ENCODE measurements around the gene EGLN3. TPM values are rescaled to one million over a fixed set of nuclear protein-coding genes. Genes with fewer than 3 reads are reported as not detected.

Gene EGLN3
- total RNA-seq, 1 experiment from 2014 or later: 23.6 TPM

DNA sequence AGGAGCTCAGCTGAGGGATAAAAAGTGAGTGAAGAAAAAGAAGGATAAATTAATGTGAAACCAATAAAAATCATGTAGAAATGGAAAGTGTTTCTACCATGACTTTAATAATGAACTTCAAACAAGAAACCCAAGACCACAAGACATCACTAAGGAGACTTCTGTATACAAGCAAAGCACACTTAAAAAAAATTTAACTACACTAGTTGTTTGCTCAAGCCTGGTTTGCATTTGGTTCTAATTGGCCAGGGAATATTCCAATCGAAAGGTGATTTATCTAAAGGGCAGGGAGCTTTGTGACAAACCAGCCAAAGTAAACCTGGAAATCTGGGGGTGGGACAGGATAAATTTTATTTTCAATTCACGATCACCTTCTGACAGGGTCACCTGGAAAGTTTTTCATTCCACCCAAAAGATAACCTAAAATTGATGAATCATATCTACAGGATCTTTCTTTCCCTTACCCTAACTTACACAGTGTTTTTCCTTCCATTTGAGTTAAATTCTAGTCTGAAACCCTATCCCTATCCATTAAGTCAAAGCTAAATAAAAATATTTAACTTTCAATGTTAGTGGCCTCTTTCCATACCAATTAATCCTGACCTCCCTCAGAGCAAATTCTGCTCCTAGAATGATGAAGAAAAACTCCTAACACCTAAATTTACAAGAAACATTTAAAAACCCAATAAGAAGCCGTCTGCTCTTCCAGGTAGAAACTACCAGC is 2.6 kb downstream of the EGLN3 start:
- peaks cover 72% of the 10 kb centered on the region for H3K79me2 ChIP-seq (ENCODE audit: low read depth)
- no peak for TF ChIP-seq EZH2 (IDR thresholded peaks at IDR 0.05; ENCODE audit: low read depth)
- TF ChIP-seq, protein P1, sequence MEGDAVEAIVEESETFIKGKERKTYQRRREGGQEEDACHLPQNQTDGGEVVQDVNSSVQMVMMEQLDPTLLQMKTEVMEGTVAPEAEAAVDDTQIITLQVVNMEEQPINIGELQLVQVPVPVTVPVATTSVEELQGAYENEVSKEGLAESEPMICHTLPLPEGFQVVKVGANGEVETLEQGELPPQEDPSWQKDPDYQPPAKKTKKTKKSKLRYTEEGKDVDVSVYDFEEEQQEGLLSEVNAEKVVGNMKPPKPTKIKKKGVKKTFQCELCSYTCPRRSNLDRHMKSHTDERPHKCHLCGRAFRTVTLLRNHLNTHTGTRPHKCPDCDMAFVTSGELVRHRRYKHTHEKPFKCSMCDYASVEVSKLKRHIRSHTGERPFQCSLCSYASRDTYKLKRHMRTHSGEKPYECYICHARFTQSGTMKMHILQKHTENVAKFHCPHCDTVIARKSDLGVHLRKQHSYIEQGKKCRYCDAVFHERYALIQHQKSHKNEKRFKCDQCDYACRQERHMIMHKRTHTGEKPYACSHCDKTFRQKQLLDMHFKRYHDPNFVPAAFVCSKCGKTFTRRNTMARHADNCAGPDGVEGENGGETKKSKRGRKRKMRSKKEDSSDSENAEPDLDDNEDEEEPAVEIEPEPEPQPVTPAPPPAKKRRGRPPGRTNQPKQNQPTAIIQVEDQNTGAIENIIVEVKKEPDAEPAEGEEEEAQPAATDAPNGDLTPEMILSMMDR (conservative IDR thresholded peaks at IDR 0.05): no peak

DNA sequence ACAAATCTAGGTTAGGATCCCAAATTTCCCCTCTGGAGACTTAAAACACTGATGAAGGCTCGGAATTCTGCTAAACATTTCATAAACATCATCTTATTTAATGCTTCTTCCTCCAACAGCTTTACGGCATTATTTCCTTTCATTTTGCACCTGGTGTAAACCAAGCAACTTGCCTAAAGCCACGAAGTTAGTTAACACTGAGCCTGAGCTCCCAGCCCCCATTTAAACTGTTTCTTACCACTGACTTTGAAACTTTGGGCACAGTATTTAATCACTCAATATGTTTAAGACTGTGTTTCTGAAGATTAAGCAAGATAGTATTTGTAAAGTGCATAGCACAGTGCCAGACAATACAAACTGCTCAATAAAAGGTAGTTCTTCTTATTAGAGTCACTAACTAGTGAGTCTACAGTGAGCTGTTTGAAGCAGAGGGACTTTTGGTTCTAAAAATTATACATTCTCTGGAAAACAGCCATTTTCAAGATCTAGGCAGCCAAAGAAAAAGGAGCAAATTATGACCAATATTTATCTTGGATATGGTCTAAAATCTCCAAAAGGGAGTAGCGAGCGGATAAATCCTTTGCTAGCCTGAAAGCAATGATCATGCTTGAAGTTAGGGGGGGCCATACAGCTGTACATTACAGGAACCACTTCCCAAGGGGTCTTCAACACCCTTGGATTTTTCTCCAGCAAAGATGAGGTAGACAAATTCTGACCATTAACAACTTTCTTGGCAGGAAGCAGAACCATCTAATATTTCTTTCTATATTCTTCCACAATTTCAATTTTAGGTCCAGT is 4.0 kb downstream of the EGLN3 start:
- Histone ChIP-seq H3K36me3 (ENCODE audit: low read depth) (no peaks in the 10 kb centered on the region), H3K9me2 (ENCODE audit: insufficient read depth) (no peaks in the 10 kb centered on the region), H3K4me2 (peak overlapping the region; percentile 19; the same call in 1 of the 2 replicates), H3K27ac (no peak overlapping the region), H3K79me2 (ENCODE audit: low read depth) (peaks cover 85% of the 10 kb centered on the region), H3K4me3 (no peak overlapping the region), H4K20me1 (ENCODE audit: insufficient read depth) (no peaks in the 10 kb centered on the region), H3K4me1 (replicated peaks; ENCODE audit: insufficient read depth) (peaks cover 31% of the 10 kb centered on the region), H3F3A (ENCODE audit: insufficient read depth, low read depth) (no peaks in the 10 kb centered on the region), H3K27me3 (ENCODE audit: insufficient read depth, low read depth) (no peaks in the 10 kb centered on the region), H2AFZ (no peak overlapping the region), H3K9me3 (ENCODE audit: insufficient read depth, low read depth) (no peaks in the 10 kb centered on the region)
- POLR2A ChIA-PET (ENCODE audit: unreplicated experiment): interaction anchor here (0.6 kb wide), 1 partner anchor 128 kb away, joined by 15 read pairs; no protein-coding TSS in a partner anchor
- TF ChIP-seq EZH2 (IDR thresholded peaks at IDR 0.05; ENCODE audit: low read depth): no peak
- no TSS peak for BruUV-seq (replicated peaks)
- no peak for DNase-seq
- CTCF ChIA-PET: no interaction called here
- intact Hi-C loops (cut with micrococcal nuclease; ENCODE audit: unreplicated experiment): loop anchor here (5.0 kb wide), 1 partner anchor 90 kb away; no protein-coding TSS in a partner anchor

More for the DNA sequence above, 2.6 kb downstream of the EGLN3 start:
- Histone ChIP-seq H2AFZ (peak overlapping the region; percentile 80; the same call in 1 of the 2 replicates), H3K27ac (no peak overlapping the region), H3K9me3 (ENCODE audit: insufficient read depth, low read depth) (no peaks in the 10 kb centered on the region), H3K27me3 (ENCODE audit: insufficient read depth, low read depth) (no peaks in the 10 kb centered on the region), H3K4me3 (peak overlapping the region; percentile 82), H3K4me2 (peak overlapping the region; percentile 78), H3K9me2 (ENCODE audit: insufficient read depth) (no peaks in the 10 kb centered on the region), H3F3A (ENCODE audit: insufficient read depth, low read depth) (no peaks in the 10 kb centered on the region), H4K20me1 (ENCODE audit: insufficient read depth) (no peaks in the 10 kb centered on the region), H3K4me1 (replicated peaks; ENCODE audit: insufficient read depth) (peaks cover 27% of the 10 kb centered on the region), H3K36me3 (ENCODE audit: low read depth) (no peaks in the 10 kb centered on the region)
- ChIA-PET POLR2A (ENCODE audit: unreplicated experiment) (no interaction called here), CTCF (no interaction called here)
- BruUV-seq (replicated peaks): no TSS peak
- intact Hi-C loops (cut with micrococcal nuclease; ENCODE audit: unreplicated experiment): loop anchor here (5.0 kb wide), 1 partner anchor 89 kb away; no protein-coding TSS in a partner anchor
- peak in 1 of 2 experiments; percentile 50 for DNase-seq

DNA sequence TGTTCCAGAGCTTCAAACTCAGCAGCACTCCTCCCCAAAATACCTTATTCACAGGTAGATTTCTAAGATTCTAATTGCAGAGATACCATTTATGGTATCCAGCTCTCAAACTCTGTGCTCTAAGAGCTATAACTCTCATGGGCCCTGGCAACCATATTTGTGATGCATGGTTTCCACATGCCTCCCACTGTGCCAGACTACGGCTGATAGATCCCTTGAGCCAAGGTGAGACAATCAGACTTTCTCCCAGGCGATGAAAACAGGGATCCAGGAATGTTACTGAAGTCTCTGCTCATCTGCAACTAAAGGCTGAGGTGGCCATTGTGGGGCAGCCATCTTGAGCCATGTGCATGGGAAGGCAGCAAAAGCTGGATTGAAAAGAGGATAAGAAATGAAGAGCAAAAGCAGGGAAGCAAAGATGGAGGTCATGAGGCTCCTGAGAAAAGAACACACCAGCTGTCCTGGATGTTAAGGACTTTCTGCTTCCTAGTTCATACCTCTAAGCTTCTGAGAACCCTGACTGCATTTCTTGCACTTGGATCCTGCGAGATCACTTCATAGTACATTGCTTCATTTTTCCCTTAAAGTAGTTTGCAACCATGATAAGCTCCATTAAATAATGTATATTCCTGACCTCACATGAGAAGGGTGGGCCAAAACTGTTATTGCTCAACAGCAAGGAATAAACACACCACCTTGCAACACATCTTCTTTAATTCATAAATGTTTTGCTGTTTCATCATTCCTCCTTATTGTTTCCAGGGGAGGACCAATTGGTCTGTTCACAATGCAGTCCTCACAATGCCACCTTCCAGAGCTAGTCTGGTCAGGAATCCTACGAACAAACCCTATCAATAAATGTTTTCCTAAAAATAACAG is 5.4 kb downstream of the EGLN3 start:
- intact Hi-C loops (cut with micrococcal nuclease; ENCODE audit: unreplicated experiment): loop anchor here (5.0 kb wide), 1 partner anchor 92 kb away; no protein-coding TSS in a partner anchor
- BruUV-seq (replicated peaks): no TSS peak
- H3K4me3 ChIP-seq: no peak overlapping the region
- H3K79me2 ChIP-seq (ENCODE audit: low read depth): peaks cover 96% of the 10 kb centered on the region
- H3K27ac ChIP-seq: no peak overlapping the region
- H3K9me2 ChIP-seq (ENCODE audit: insufficient read depth): no peaks in the 10 kb centered on the region
- no peaks in the 10 kb centered on the region for H3F3A ChIP-seq (ENCODE audit: insufficient read depth, low read depth)
- H3K9me3 ChIP-seq (ENCODE audit: insufficient read depth, low read depth): no peaks in the 10 kb centered on the region
- H3K4me1 ChIP-seq (replicated peaks; ENCODE audit: insufficient read depth): peaks cover 36% of the 10 kb centered on the region; the same call in 1 of the 2 replicates
- CTCF ChIA-PET: interaction anchor here (0.5 kb wide), 1 partner anchor 274 kb away, joined by 3 read pairs; no protein-coding TSS in a partner anchor
- no peaks in the 10 kb centered on the region for H4K20me1 ChIP-seq (ENCODE audit: insufficient read depth)
- H3K4me2 ChIP-seq: no peak overlapping the region
- no peak overlapping the region for H2AFZ ChIP-seq
- H3K36me3 ChIP-seq (ENCODE audit: low read depth): no peaks in the 10 kb centered on the region
- no peaks in the 10 kb centered on the region for H3K27me3 ChIP-seq (ENCODE audit: insufficient read depth, low read depth)
- TF ChIP-seq, protein P1 (conservative IDR thresholded peaks at IDR 0.05): no peak
- TF ChIP-seq EZH2 (IDR thresholded peaks at IDR 0.05; ENCODE audit: low read depth): no peak
- no peak for DNase-seq
- POLR2A ChIA-PET (ENCODE audit: unreplicated experiment): interaction anchor here (0.6 kb wide), 2 partner anchors 10 to 270 kb away, joined by 3 read pairs; no protein-coding TSS in a partner anchor

Data from PC-9 (cell line).